Chondrocyte (in vitro differentiated cells): ENCODE measurements around the gene ZNF844. TPM values are rescaled to one million over a fixed set of nuclear protein-coding genes. Genes with fewer than 3 reads are reported as not detected.

Experiments used
- DNase-seq: peaks from one replicate; pipeline ENCODE4 v3.0.0; 2021; ENCODE audit warnings: mixed read lengths, low spot score
- H3K27ac Mint-ChIP-seq: one replicate; pipeline ENCODE4 v1.8.0; 2021; ENCODE audit warnings: mild to moderate bottlenecking, moderate library complexity, mixed read lengths; ENCODE audit not compliant: unreplicated experiment
- H3K27me3 Mint-ChIP-seq: 2 replicates; pipeline ENCODE4 v1.8.0; 2021; ENCODE audit warnings: low read depth, mixed read lengths
- H3K36me3 Mint-ChIP-seq: 2 replicates; pipeline ENCODE4 v1.8.0; 2021; ENCODE audit warnings: low read depth, mixed read lengths
- H3K4me1 Mint-ChIP-seq: 2 replicates; pipeline ENCODE4 v1.8.0; 2021; ENCODE audit warnings: low read depth, mild to moderate bottlenecking, mixed read lengths
- H3K4me3 Mint-ChIP-seq: one replicate; pipeline ENCODE4 v1.8.0; 2021; ENCODE audit warnings: mild to moderate bottlenecking, moderate library complexity, mixed read lengths; ENCODE audit not compliant: unreplicated experiment
- H3K9me3 Mint-ChIP-seq: 2 replicates; pipeline ENCODE4 v1.8.0; 2021; ENCODE audit warnings: low read depth, mixed read lengths
- total RNA-seq: library from RNA; stranded (reverse); gene quantifications from 3 replicates; pipeline ENCODE4 v1.2.1, GENCODE V29; 2021
- TF ChIP-seq, protein P1 (sequence below): fragments of 200-600 bp; sonication (generic); IDR thresholded peaks from 2 replicates; pipeline ENCODE4 v1.5.0; 2021; ENCODE audit warnings: antibody characterized with exemption, mild to moderate bottlenecking, moderate library complexity

The ZNF844 gene
- total RNA-seq, 1 donor from 2014 or later, result 7.1 TPM

- peak overlapping the region; percentile 95 for H3K27ac Mint-ChIP-seq
- peaks cover 16% of the 10 kb centered on the region for H3K4me1 Mint-ChIP-seq
- H3K9me3 Mint-ChIP-seq, result no peaks in the 10 kb centered on the region
- peak overlapping the region; percentile 75 for H3K4me3 Mint-ChIP-seq
- H3K27me3 Mint-ChIP-seq, result no peaks in the 10 kb centered on the region
- DNase-seq, result no peak
- H3K36me3 Mint-ChIP-seq, result peaks cover 3% of the 10 kb centered on the region
- TF ChIP-seq, protein P1, sequence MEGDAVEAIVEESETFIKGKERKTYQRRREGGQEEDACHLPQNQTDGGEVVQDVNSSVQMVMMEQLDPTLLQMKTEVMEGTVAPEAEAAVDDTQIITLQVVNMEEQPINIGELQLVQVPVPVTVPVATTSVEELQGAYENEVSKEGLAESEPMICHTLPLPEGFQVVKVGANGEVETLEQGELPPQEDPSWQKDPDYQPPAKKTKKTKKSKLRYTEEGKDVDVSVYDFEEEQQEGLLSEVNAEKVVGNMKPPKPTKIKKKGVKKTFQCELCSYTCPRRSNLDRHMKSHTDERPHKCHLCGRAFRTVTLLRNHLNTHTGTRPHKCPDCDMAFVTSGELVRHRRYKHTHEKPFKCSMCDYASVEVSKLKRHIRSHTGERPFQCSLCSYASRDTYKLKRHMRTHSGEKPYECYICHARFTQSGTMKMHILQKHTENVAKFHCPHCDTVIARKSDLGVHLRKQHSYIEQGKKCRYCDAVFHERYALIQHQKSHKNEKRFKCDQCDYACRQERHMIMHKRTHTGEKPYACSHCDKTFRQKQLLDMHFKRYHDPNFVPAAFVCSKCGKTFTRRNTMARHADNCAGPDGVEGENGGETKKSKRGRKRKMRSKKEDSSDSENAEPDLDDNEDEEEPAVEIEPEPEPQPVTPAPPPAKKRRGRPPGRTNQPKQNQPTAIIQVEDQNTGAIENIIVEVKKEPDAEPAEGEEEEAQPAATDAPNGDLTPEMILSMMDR, result no peak
These were observed 29.9 kb upstream of the ZNF844 start for GRCh38 chr19:12034620-12035019.

- TF ChIP-seq, protein P1, result peak; percentile 18
- H3K36me3 Mint-ChIP-seq, result peaks cover 2% of the 10 kb centered on the region
- peak within 1 kb of the TSS; percentile 99 for H3K27ac Mint-ChIP-seq
- peak; percentile 97 for DNase-seq
- H3K4me1 Mint-ChIP-seq, result peaks cover 16% of the 10 kb centered on the region
- no peaks in the 10 kb centered on the region for H3K9me3 Mint-ChIP-seq
- no peaks in the 10 kb centered on the region for H3K27me3 Mint-ChIP-seq
- H3K4me3 Mint-ChIP-seq, result peak within 1 kb of the TSS; percentile 75
These were observed 29.0 kb upstream of the ZNF844 start, which contains the start of gene ZNF433 for GRCh38 chr19:12035220-12036172. Gene ZNF433 (minus strand): TSS chr19:12035679. CDS start chr19:12035539, 140 bp downstream.

- H3K27ac Mint-ChIP-seq, result no peak overlapping the region
- peaks cover 3% of the 10 kb centered on the region for H3K4me1 Mint-ChIP-seq
- no peak overlapping the region for H3K4me3 Mint-ChIP-seq
- H3K27me3 Mint-ChIP-seq, result no peaks in the 10 kb centered on the region
- peaks cover 35% of the 10 kb centered on the region for H3K9me3 Mint-ChIP-seq
- no peak for DNase-seq
- peaks cover 23% of the 10 kb centered on the region for H3K36me3 Mint-ChIP-seq
- TF ChIP-seq, protein P1, result no peak
These were observed 21.6 kb upstream of the ZNF844 start for GRCh38 chr19:12042893-12043292.

DNA sequence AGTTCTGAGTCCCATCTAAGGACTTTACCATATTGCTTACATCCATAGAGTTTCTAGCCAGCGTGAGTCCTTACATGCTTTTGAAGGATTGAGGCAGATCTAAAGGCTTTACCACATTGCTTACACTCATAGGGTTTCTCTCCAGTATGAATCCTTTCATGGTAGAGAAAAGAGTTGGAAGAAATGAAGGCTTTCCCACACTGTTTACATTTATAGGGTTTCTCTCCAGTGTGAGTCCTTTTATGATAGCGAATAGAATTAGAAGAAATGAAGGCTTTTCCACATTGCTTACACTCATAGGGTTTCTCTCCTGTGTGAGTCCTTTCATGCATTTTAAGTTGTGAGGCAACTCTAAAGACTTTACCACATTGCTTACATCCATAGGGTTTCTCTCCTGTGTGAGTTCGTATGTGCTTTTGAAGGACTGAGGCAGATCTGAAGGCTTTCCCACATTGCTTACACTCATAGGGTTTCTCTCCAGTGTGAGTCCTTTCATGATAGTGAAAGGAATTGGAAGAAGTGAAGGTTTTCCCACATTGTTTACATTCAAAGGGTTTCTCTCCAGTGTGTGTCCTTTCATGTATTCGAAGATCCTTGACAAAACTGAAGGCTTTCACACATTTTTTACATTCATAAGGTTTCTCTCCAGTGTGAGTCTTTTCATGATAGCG is 20.6 kb upstream of the ZNF844 start:
- peaks cover 23% of the 10 kb centered on the region for H3K36me3 Mint-ChIP-seq
- peaks cover 35% of the 10 kb centered on the region for H3K9me3 Mint-ChIP-seq

GRCh38 chr19:12047868-12048267 is 16.7 kb upstream of the ZNF844 start:
- peaks cover 17% of the 10 kb centered on the region for H3K36me3 Mint-ChIP-seq
- no peak for DNase-seq
- no peaks in the 10 kb centered on the region for H3K27me3 Mint-ChIP-seq
- TF ChIP-seq, protein P1, result no peak
- peaks cover 8% of the 10 kb centered on the region for H3K4me1 Mint-ChIP-seq
- no peak overlapping the region for H3K4me3 Mint-ChIP-seq
- H3K9me3 Mint-ChIP-seq, result peaks cover 26% of the 10 kb centered on the region
- H3K27ac Mint-ChIP-seq, result no peak overlapping the region

More for the DNA sequence above, 20.6 kb upstream of the ZNF844 start:
- Mint-ChIP-seq H3K27ac (no peak overlapping the region), H3K4me1 (peaks cover 3% of the 10 kb centered on the region), H3K4me3 (no peak overlapping the region), H3K27me3 (no peaks in the 10 kb centered on the region)
- TF ChIP-seq, protein P1, result no peak
- DNase-seq, result no peak
